GM23248 (cell line): Measurements from ENCODE around the gene LIMD2. TPM values are rescaled to one million over a fixed set of nuclear protein-coding genes. Genes with fewer than 3 reads are reported as not detected.
A peak's percentile ranks its signal among the peaks of the same experiment; 100 is the strongest.

Source experiments
- DNase-seq: peaks from one replicate; pipeline ENCODE4 v3.0.0-alpha.2; 2015
- H2AFZ ChIP-seq: fragments of 200-600 bp; sonication (generic); 2 replicates; pipeline ENCODE4 v1.6.1; 2016; ENCODE audit warnings: antibody characterized with exemption
- H3F3A ChIP-seq: fragments of 200-600 bp; sonication (generic); 2 replicates; pipeline ENCODE4 v1.6.1; 2016; ENCODE audit warnings: mild to moderate bottlenecking, antibody characterized with exemption, mixed run types; ENCODE audit not compliant: insufficient read depth
- H3K27ac ChIP-seq: fragments of 200-600 bp; sonication (generic); 2 replicates; pipeline ENCODE4 v1.5.1; 2016; ENCODE audit warnings: mild to moderate bottlenecking
- H3K27me3 ChIP-seq: fragments of 200-600 bp; sonication (generic); replicated peaks from 2 replicates; pipeline ENCODE4 v1.6.1; 2016; ENCODE audit warnings: mild to moderate bottlenecking; ENCODE audit not compliant: insufficient read depth
- H3K36me3 ChIP-seq: fragments of 200-600 bp; sonication (generic); 2 replicates; pipeline ENCODE4 v1.6.1; 2016; ENCODE audit warnings: low read depth, mild to moderate bottlenecking
- H3K4me1 ChIP-seq: fragments of 200-600 bp; sonication (generic); 2 replicates; pipeline ENCODE4 v1.6.1; 2016; ENCODE audit warnings: mild to moderate bottlenecking; ENCODE audit not compliant: insufficient read depth
- H3K4me2 ChIP-seq: fragments of 200-600 bp; sonication (generic); one replicate; pipeline ENCODE4 v1.6.1; 2016; ENCODE audit warnings: mild to moderate bottlenecking; ENCODE audit not compliant: unreplicated experiment
- H3K4me3 ChIP-seq: fragments of 200-600 bp; sonication (generic); 2 replicates; pipeline ENCODE4 v1.5.1; 2016; ENCODE audit warnings: mild to moderate bottlenecking
- H3K79me2 ChIP-seq: fragments of 200-600 bp; sonication (generic); 2 replicates; pipeline ENCODE4 v1.6.1; 2016; ENCODE audit warnings: mild to moderate bottlenecking; ENCODE audit not compliant: insufficient read depth
- H3K9ac ChIP-seq: fragments of 200-600 bp; sonication (generic); 2 replicates; pipeline ENCODE4 v1.6.1; 2016; ENCODE audit warnings: mild to moderate bottlenecking
- H3K9me2 ChIP-seq: fragments of 200-600 bp; sonication (generic); 2 replicates; pipeline ENCODE4 v1.6.1; 2016; ENCODE audit warnings: mixed run types, mild to moderate bottlenecking, moderate library complexity; ENCODE audit not compliant: insufficient read depth
- H3K9me3 ChIP-seq: fragments of 200-600 bp; sonication (generic); one replicate; pipeline ENCODE4 v1.6.1; 2017; ENCODE audit warnings: low read depth
- H4K20me1 ChIP-seq: fragments of 200-600 bp; sonication (generic); 2 replicates; pipeline ENCODE4 v1.6.0; 2016; ENCODE audit not compliant: insufficient read depth
- EZH2 ChIP-seq: fragments of 200-600 bp; sonication (generic); IDR thresholded peaks from 2 replicates; pipeline ENCODE4 v1.6.1; 2018; ENCODE audit warnings: antibody characterized with exemption, mild to moderate bottlenecking; ENCODE audit not compliant: insufficient read depth, poor library complexity, severe bottlenecking
- EZH2phosphoT487 ChIP-seq: fragments of 200-600 bp; sonication (generic); IDR thresholded peaks from 2 replicates; pipeline ENCODE4 v1.6.1; 2018; ENCODE audit warnings: antibody characterized with exemption, moderate library complexity, mild to moderate bottlenecking, low read depth; ENCODE audit not compliant: insufficient read depth
- WGBS, 2 experiments: methylation state at CpG; one replicate each; pipeline ENCODE4 v1.1.6; 2015 to 2017; ENCODE audit warnings: low lambda C conversion rate in 2 of 2, low coverage in 1 of 2; ENCODE audit errors: missing lambda C conversion rate in 2 of 2; 5-methylcytosine and 5-hydroxymethylcytosine counted together
- in situ Hi-C: fragments of 300-500 bp; cut with MboI; formaldehyde crosslinking; loops from 2 replicates; pipeline ENCODE4 v1.15.0; 2020
- polyA plus RNA-seq: library from polyadenylated mRNA; unstranded; fragments of >200 nt; fragmentation: Nextera tagmentation; extraction: Ambion mirVana; gene quantifications from 2 replicates; pipeline ENCODE4 v1.2.1, GENCODE V29; 2016
- total RNA-seq: library from RNA; depleted of rRNA; stranded (reverse); fragments of >200 nt; shearing (Covaris generic); gene quantifications from 2 replicates; pipeline ENCODE4 v1.2.3, GENCODE V29; 2014

Gene LIMD2
- total and polyA plus RNA-seq, 2 experiments from 2014 or later = 9.1 to 15.8 TPM

DNA sequence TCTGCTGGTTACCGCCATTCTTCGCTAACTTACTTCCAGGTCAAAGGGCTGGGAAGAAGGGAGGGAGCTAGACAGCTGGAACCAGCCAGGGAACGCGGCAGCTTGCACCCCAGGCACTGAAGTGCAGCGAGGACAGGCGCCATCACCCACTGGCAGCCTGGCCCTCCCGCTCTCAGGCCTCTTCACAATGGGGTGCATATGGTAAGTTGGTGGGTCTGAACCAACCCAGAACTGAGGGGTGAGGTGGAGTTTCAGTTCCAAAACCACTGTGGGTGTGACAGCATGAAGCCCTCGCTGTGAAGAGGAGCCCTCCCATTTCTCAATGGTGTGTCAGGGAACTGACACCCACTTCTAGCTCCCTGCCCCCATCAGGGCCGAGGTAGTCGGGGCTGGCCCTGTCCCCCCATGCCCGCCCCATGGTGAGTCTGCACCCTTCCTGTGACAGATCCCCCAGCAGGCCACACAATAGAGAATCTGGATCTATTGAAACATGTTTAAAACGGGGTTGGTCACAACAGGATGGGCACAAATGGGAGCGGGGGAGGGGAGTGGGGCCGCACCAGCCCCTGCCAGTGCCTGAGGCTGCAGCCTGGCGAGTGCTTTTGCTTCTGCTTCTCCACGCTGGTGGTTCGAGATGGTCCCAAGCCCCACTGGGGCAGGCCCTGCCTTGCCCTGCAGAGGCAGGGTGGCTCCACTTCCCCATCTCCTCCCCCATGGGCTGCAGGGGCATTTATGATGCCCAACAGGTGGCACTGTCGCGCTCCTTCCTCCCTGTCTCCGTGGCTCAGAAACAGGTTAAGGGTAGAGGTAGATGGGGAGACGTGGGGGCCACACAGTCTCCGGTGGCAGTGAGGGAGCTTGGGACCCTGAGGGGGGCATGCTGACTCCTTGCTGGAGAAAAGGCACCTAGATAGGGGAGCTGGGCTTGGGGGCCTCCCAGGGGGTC, 2.3 kb downstream of the LIMD2 start:
- no peaks in the 10 kb centered on the region for H3K36me3 ChIP-seq
- H3K79me2 ChIP-seq = no peaks in the 10 kb centered on the region
- H3K4me3 ChIP-seq = no peak overlapping the region
- H3K9ac ChIP-seq = no peak overlapping the region
- H3K9me3 ChIP-seq = no peaks in the 10 kb centered on the region
- in situ Hi-C loops = no loop called here
- 0 out of 2 replicates have a peak, but pooled peaks cover 4% of the 10 kb centered on the region for H3K4me1 ChIP-seq
- 77 to 83% methylated on average over 19 to 22 of the region's 22 CpGs for WGBS, 2 experiments
- H3K27ac ChIP-seq = no peak overlapping the region
- H3K9me2 ChIP-seq = no peaks in the 10 kb centered on the region
- no peak for TF ChIP-seq EZH2phosphoT487
- no peak for TF ChIP-seq EZH2
- H3K27me3 ChIP-seq = no peaks in the 10 kb centered on the region
- no peak overlapping the region for H3K4me2 ChIP-seq
- peak; percentile 61 for DNase-seq
- no peak overlapping the region for H2AFZ ChIP-seq
- H4K20me1 ChIP-seq = no peaks in the 10 kb centered on the region
- peaks cover 16% of the 10 kb centered on the region; the same call in 1 of the 2 replicates for H3F3A ChIP-seq

DNA sequence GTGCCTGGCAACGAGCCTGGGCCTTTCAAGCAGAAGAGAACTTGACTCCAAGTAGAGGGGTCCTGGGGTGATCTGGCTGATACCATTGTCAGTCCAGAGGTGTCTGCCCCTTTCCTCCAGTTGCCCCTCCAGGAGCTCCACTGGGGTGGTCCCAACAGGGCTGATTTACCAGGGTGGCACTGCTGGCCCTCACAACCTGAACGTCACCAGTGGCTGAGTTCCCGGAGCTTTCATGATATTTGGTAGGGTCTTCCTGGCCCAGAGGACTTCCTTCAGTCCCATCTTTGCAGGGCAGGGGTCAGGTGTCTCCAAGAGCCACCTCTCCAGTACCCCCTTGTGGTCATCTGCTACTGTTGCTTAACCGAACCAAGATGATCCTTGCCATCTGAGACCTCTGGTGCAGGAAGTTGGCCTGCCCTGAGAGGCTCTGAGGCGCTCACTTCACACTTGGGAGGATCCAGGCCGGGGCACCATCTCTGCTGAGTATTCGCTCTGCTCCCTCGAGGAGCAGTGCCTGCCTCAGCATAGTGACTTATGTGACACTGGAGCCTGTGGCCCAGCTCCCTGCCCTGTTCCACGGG, 3.5 kb downstream of the LIMD2 start:
- H3K4me3 ChIP-seq = no peak overlapping the region
- H3K27ac ChIP-seq = no peak overlapping the region
- no peak overlapping the region for H3K4me2 ChIP-seq
- 0 out of 2 replicates have a peak, but pooled peaks cover 3% of the 10 kb centered on the region for H3K4me1 ChIP-seq
- no peaks in the 10 kb centered on the region for H3K27me3 ChIP-seq
- 61 to 62% methylated on average over 9 of the region's 9 CpGs for WGBS, 2 experiments
- peak; percentile 60 for DNase-seq
- no peaks in the 10 kb centered on the region for H3K9me3 ChIP-seq
- H3K9me2 ChIP-seq = no peaks in the 10 kb centered on the region
- no peak for TF ChIP-seq EZH2
- TF ChIP-seq EZH2phosphoT487 = no peak
- H4K20me1 ChIP-seq = no peaks in the 10 kb centered on the region
- peaks cover 15% of the 10 kb centered on the region; the same call in 1 of the 2 replicates for H3F3A ChIP-seq
- no peak overlapping the region for H3K9ac ChIP-seq
- no peaks in the 10 kb centered on the region for H3K36me3 ChIP-seq
- in situ Hi-C loops = no loop called here
- no peak overlapping the region for H2AFZ ChIP-seq
- H3K79me2 ChIP-seq = no peaks in the 10 kb centered on the region

DNA sequence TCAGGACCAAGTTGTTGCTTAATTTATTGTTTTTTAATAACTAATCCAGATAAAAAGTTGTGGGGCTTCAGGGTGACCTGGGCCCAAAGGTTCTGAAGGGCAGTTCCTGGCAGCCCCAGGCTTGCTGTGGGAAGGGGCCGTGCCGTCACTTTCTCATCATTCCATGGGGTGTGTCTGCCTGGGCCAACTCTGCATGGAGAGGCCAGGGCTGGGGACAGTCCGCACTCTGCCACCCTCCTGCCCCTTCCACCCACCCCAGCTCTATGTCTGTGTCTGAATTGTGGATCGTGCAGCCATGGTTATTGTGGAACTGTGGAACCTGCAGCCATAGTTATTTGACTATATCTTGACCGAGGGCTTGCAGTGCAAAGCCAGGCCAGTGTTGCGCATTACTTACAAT, 4.0 kb downstream of the LIMD2 start:
- Histone ChIP-seq H3K4me1 (no peaks in the 10 kb centered on the region), H3K9me2 (no peaks in the 10 kb centered on the region), H3K27me3 (no peaks in the 10 kb centered on the region), H3F3A (peaks cover 11% of the 10 kb centered on the region; the same call in 1 of the 2 replicates), H3K27ac (no peak overlapping the region), H3K79me2 (no peaks in the 10 kb centered on the region), H3K36me3 (no peaks in the 10 kb centered on the region), H3K9ac (no peak overlapping the region), H3K9me3 (no peaks in the 10 kb centered on the region), H3K4me3 (no peak overlapping the region), H2AFZ (no peak overlapping the region), H3K4me2 (no peak overlapping the region), H4K20me1 (no peaks in the 10 kb centered on the region)
- in situ Hi-C loops = no loop called here
- no peak for TF ChIP-seq EZH2
- no peak for TF ChIP-seq EZH2phosphoT487
- DNase-seq = no peak
- 75 to 86% methylated on average over 6 of the region's 6 CpGs for WGBS, 2 experiments

DNA sequence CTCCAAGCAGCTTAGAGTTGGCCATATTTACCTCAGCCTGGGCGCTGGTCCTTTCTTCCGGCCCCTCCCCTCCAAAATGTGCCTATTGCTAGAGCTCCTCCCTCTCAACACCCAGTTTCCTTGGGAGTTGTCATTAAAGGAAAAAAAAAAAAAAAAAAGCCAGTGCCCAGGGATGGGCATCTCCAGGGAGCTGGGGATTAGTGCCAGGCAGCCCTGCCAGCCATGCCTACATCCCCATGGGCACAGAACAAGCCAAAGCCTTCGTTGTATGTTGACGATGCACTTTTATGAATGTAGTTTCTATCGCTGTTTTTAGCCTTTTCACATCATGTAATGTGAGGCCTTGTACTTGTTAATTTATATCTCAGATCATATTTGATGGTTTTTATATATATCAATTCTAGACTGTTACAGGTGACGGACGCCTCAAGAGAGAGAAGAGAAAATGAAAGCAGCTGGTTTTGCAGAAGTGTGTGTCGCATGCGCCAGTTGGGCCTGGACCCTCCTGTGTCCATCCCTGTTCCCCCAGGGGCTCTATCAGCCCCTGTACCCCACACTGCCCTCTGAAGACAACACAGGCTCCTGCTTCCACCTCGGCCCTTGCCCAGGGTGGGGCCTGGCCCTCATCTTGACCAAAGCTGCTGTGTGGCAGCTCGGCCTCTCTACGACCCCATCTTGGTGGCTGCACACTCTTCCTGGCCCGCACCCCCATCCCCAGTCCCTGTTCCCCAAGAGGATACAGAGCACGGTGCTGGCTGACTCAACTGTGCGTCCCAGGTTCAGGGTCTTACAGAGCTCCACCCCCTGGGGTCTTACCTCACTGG, 4.8 kb downstream of the LIMD2 start:
- no peak overlapping the region for H3K4me3 ChIP-seq
- H3K9me3 ChIP-seq = no peaks in the 10 kb centered on the region
- no peak overlapping the region for H3K27ac ChIP-seq
- 76 to 78% methylated on average over 15 of the region's 15 CpGs for WGBS, 2 experiments
- TF ChIP-seq EZH2 = no peak
- no peak for TF ChIP-seq EZH2phosphoT487
- H2AFZ ChIP-seq = no peak overlapping the region
- no peaks in the 10 kb centered on the region for H3K9me2 ChIP-seq
- no peaks in the 10 kb centered on the region for H3K36me3 ChIP-seq
- no peak overlapping the region for H3K4me2 ChIP-seq
- H3K4me1 ChIP-seq = no peaks in the 10 kb centered on the region
- peaks cover 11% of the 10 kb centered on the region; the same call in 1 of the 2 replicates for H3F3A ChIP-seq
- no peaks in the 10 kb centered on the region for H3K27me3 ChIP-seq
- no peak overlapping the region for H3K9ac ChIP-seq
- no peaks in the 10 kb centered on the region for H4K20me1 ChIP-seq
- no peak for DNase-seq
- in situ Hi-C loops = no loop called here
- no peaks in the 10 kb centered on the region for H3K79me2 ChIP-seq
